ENCODE measurements around the gene MYH7. TPM values are rescaled to one million over a fixed set of nuclear protein-coding genes. Genes with fewer than 3 reads are reported as not detected.

The MYH7 gene
- total and polyA plus RNA-seq, 5 donors from 2014 or later, result not detected

DNA sequence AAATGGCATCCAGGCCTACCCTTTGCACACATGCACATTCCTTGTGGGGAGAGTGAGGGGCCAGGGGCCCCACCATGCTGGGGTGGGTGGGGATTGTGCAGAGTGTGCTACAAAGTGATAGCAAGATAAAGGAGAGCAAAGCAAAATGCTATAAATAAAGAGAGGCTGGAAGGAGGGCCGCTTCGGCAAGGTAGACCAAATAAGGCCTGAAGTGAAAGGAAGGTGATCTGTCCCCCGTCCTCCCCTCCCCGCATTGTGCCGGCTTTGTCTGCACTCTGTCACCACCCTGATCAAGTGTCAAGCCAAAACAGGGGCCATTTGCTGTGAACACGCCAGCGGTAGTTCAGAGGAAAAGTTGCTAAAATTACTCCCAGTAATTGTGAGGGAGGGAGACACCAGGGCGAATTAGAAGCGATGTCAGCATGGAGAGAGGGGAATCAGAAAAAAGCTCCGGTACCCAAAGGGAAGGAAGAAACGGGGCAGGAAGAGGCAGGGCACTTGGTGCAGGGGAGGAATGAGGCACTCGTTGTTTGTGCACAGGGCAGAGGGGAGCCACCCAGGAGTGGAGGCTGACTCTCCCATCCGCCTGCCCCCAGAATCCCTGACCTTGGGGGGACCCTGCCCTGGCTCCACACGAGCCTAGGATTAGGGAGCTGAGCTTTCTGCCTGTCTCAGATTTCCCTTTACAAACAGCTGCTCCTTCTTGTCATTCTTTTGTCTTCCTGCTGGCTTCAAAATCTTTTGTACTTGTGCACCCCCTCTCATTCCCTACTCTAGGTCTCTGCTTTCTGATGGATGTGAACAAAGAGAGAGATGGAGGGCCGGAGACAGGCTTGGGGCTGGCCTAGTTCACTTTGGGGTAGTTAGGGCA lies 2.9 kb upstream of the MYH7 start:
- peak overlapping the region in 1 of 4 donors; percentile 2 for H3K4me3 Mint-ChIP-seq
- H3K27me3 ChIP-seq (ENCODE audit: control insufficient read depth, insufficient read depth, low read length), result no peaks in the 10 kb centered on the region
- no peaks in the 10 kb centered on the region for H3K4me1 ChIP-seq (ENCODE audit: control insufficient read depth, insufficient read depth, low read length, poor library complexity, severe bottlenecking)
- no peak overlapping the region for H3K27ac ChIP-seq (ENCODE audit: insufficient read depth, low read length, poor library complexity, severe bottlenecking)
- H3K4me1 Mint-ChIP-seq, result peaks cover 0 to 11% (median 0%) of the 10 kb centered on the region in 4 donors
- H3K36me3 ChIP-seq (ENCODE audit: control insufficient read depth, insufficient read depth, low read length), result no peaks in the 10 kb centered on the region
- no peak for ATAC-seq (ENCODE audit: low read depth in 2 of 2)
- H3K4me3 ChIP-seq (ENCODE audit: low read depth, low read length), result no peak overlapping the region
- no peak for DNase-seq
- no peak overlapping the region for H3K27ac Mint-ChIP-seq
- H3K27me3 Mint-ChIP-seq, result peaks cover 8% of the 10 kb centered on the region
- no peaks in the 10 kb centered on the region for H3K9me3 ChIP-seq (ENCODE audit: control insufficient read depth in 2 of 2, low read length in 2 of 2)
- H3K36me3 Mint-ChIP-seq, result no peaks in the 10 kb centered on the region
- peaks cover 0 to 2% (median 0%) of the 10 kb centered on the region in 7 donors for H3K9me3 Mint-ChIP-seq

- Mint-ChIP-seq H3K27ac (no peak overlapping the region), H3K4me3 (no peak overlapping the region), H3K4me1 (peaks cover 0 to 11% (median 0%) of the 10 kb centered on the region in 4 donors), H3K27me3 (peaks cover 8% of the 10 kb centered on the region), H3K9me3 (peaks cover 0 to 2% (median 0%) of the 10 kb centered on the region in 7 donors), H3K36me3 (no peaks in the 10 kb centered on the region)
- H3K4me1 ChIP-seq (ENCODE audit: control insufficient read depth, insufficient read depth, low read length, poor library complexity, severe bottlenecking), result no peaks in the 10 kb centered on the region
- no peak overlapping the region for H3K27ac ChIP-seq (ENCODE audit: insufficient read depth, low read length, poor library complexity, severe bottlenecking)
- no peaks in the 10 kb centered on the region for H3K9me3 ChIP-seq (ENCODE audit: control insufficient read depth in 2 of 2, low read length in 2 of 2)
- H3K27me3 ChIP-seq (ENCODE audit: control insufficient read depth, insufficient read depth, low read length), result no peaks in the 10 kb centered on the region
- ATAC-seq (ENCODE audit: low read depth in 2 of 2) (no peak), DNase-seq (no peak)
- H3K4me3 ChIP-seq (ENCODE audit: low read depth, low read length), result no peak overlapping the region
- no peaks in the 10 kb centered on the region for H3K36me3 ChIP-seq (ENCODE audit: control insufficient read depth, insufficient read depth, low read length)
Observed at GRCh38 chr14:23437133-23438100, 2.0 kb upstream of the MYH7 start.

DNA sequence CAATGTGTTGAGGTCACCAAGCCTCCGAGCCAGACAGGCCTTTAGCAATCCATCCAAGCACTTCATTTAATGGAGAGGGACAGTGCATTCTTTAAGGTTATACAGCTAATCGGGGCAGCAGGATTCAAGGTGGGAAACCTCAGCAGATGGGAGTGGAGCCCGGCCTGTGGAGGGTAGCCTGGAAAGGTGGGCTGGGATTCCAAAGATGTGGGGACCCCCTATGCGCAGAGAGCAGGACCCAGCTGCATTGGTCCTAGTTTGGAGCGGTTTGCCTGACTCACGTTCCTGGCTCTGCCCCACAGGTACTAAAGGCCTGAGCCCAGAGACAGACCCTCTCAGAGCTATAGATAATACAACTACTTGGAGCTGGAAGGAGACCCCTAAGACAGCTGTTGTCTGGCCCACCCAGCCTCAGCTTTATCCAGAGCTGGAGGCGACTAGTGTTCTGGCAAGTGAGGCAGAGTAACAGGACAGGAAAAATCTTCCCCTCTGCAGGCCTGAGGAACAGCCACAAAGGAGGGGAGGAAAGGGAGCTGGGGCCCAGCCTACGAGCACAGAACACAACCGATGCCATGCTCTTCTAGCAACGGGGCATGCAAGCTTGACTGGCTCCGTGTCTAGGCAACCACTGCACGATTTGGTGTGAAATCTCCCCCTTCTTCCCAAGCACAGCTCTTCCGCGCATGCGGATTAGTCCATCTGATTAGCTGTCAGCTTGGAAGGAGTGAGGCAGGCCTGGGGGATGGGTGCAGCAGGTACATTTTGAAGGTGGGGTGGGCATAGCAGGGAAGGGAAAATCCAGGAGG lies 1.1 kb upstream of the MYH7 start:
- H3K27me3 Mint-ChIP-seq, result peaks cover 8% of the 10 kb centered on the region
- H3K27ac Mint-ChIP-seq, result no peak overlapping the region
- no peaks in the 10 kb centered on the region for H3K4me1 ChIP-seq (ENCODE audit: control insufficient read depth, insufficient read depth, low read length, poor library complexity, severe bottlenecking)
- no peaks in the 10 kb centered on the region for H3K36me3 ChIP-seq (ENCODE audit: control insufficient read depth, insufficient read depth, low read length)
- H3K9me3 ChIP-seq (ENCODE audit: control insufficient read depth in 2 of 2, low read length in 2 of 2), result no peaks in the 10 kb centered on the region
- H3K27me3 ChIP-seq (ENCODE audit: control insufficient read depth, insufficient read depth, low read length), result no peaks in the 10 kb centered on the region
- no peaks in the 10 kb centered on the region for H3K36me3 Mint-ChIP-seq
- H3K4me3 ChIP-seq (ENCODE audit: low read depth, low read length), result no peak overlapping the region
- no peak overlapping the region for H3K27ac ChIP-seq (ENCODE audit: insufficient read depth, low read length, poor library complexity, severe bottlenecking)
- ATAC-seq (ENCODE audit: low read depth in 2 of 2) (no peak), DNase-seq (no peak)
- H3K4me1 Mint-ChIP-seq, result peaks cover 0 to 11% (median 0%) of the 10 kb centered on the region in 4 donors
- no peak overlapping the region for H3K4me3 Mint-ChIP-seq
- peaks cover 0 to 2% (median 0%) of the 10 kb centered on the region in 7 donors for H3K9me3 Mint-ChIP-seq

GRCh38 chr14:23434488-23435222 lies 805 bp downstream of the MYH7 start:
- peaks cover 0 to 11% (median 0%) of the 10 kb centered on the region in 4 donors for H3K4me1 Mint-ChIP-seq
- DNase-seq, result no peak
- peaks cover 0 to 1% (median 0%) of the 10 kb centered on the region in 7 donors for H3K9me3 Mint-ChIP-seq
- no peaks in the 10 kb centered on the region for H3K36me3 Mint-ChIP-seq
- Histone ChIP-seq H3K9me3 (ENCODE audit: control insufficient read depth in 2 of 2, low read length in 2 of 2) (no peaks in the 10 kb centered on the region), H3K27ac (ENCODE audit: insufficient read depth, low read length, poor library complexity, severe bottlenecking) (no peak overlapping the region), H3K4me3 (ENCODE audit: low read depth, low read length) (no peak overlapping the region), H3K36me3 (ENCODE audit: control insufficient read depth, insufficient read depth, low read length) (no peaks in the 10 kb centered on the region), H3K4me1 (ENCODE audit: control insufficient read depth, insufficient read depth, low read length, poor library complexity, severe bottlenecking) (no peaks in the 10 kb centered on the region), H3K27me3 (ENCODE audit: control insufficient read depth, insufficient read depth, low read length) (no peaks in the 10 kb centered on the region)
- no peak overlapping the region for H3K4me3 Mint-ChIP-seq
- no peak for ATAC-seq (ENCODE audit: low read depth in 2 of 2)
- H3K27ac Mint-ChIP-seq, result no peak overlapping the region
- peaks cover 3% of the 10 kb centered on the region for H3K27me3 Mint-ChIP-seq

- Mint-ChIP-seq H3K4me1 (peaks cover 0 to 11% (median 0%) of the 10 kb centered on the region in 4 donors), H3K27me3 (no peaks in the 10 kb centered on the region), H3K4me3 (no peak overlapping the region), H3K36me3 (no peaks in the 10 kb centered on the region), H3K9me3 (peaks cover 0 to 1% (median 0%) of the 10 kb centered on the region in 7 donors), H3K27ac (no peak overlapping the region)
- Histone ChIP-seq H3K4me1 (ENCODE audit: control insufficient read depth, insufficient read depth, low read length, poor library complexity, severe bottlenecking) (no peaks in the 10 kb centered on the region), H3K4me3 (ENCODE audit: low read depth, low read length) (no peak overlapping the region), H3K9me3 (ENCODE audit: control insufficient read depth in 2 of 2, low read length in 2 of 2) (no peaks in the 10 kb centered on the region), H3K36me3 (ENCODE audit: control insufficient read depth, insufficient read depth, low read length) (no peaks in the 10 kb centered on the region), H3K27me3 (ENCODE audit: control insufficient read depth, insufficient read depth, low read length) (no peaks in the 10 kb centered on the region), H3K27ac (ENCODE audit: insufficient read depth, low read length, poor library complexity, severe bottlenecking) (no peak overlapping the region)
- DNase-seq, result no peak
- no peak for ATAC-seq (ENCODE audit: low read depth in 2 of 2)
Observed at GRCh38 chr14:23433457-23433856, 2.0 kb downstream of the MYH7 start.

DNA sequence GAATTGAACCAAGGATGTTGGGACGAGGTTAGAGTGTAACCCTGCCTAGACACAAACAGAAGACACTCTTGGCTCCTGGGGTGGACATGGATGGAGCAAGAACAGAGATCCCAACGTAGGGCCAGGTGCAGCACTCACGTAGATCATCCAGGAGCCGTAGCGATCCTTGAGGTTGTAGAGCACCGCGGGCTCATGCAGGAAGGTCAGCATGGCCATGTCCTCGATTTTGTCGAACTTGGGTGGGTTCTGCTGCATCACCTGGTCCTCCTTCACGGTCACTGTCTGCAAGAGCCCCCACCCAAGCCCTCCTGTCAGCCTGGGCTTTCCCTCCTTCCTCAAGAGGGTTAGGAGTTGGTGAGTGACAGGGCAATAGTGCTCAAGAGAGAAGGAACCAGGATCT lies 2.5 kb downstream of the MYH7 start:
- H3K9me3 Mint-ChIP-seq, result peaks cover 0 to 1% (median 0%) of the 10 kb centered on the region in 7 donors
- ATAC-seq (ENCODE audit: low read depth in 2 of 2) (no peak), DNase-seq (no peak)
- no peak overlapping the region for H3K4me3 ChIP-seq (ENCODE audit: low read depth, low read length)
- no peak overlapping the region for H3K4me3 Mint-ChIP-seq
- peaks cover 1% of the 10 kb centered on the region for H3K27me3 Mint-ChIP-seq
- H3K27ac ChIP-seq (ENCODE audit: insufficient read depth, low read length, poor library complexity, severe bottlenecking), result no peak overlapping the region
- H3K36me3 ChIP-seq (ENCODE audit: control insufficient read depth, insufficient read depth, low read length), result no peaks in the 10 kb centered on the region
- no peaks in the 10 kb centered on the region for H3K9me3 ChIP-seq (ENCODE audit: control insufficient read depth in 2 of 2, low read length in 2 of 2)
- peaks cover under 1% of the 10 kb centered on the region for H3K27me3 ChIP-seq (ENCODE audit: control insufficient read depth, insufficient read depth, low read length)
- no peaks in the 10 kb centered on the region for H3K4me1 ChIP-seq (ENCODE audit: control insufficient read depth, insufficient read depth, low read length, poor library complexity, severe bottlenecking)
- H3K27ac Mint-ChIP-seq, result no peak overlapping the region
- H3K4me1 Mint-ChIP-seq, result peaks cover 0 to 10% (median 0%) of the 10 kb centered on the region in 4 donors
- no peaks in the 10 kb centered on the region for H3K36me3 Mint-ChIP-seq

All from CD4-positive, CD25-positive, alpha-beta regulatory T cell (primary cell).